IMR-90 (cell line): ENCODE results near the gene CCDC51. TPM values are rescaled to one million over a fixed set of nuclear protein-coding genes. Genes with fewer than 3 reads are reported as not detected.

Experiments
- ATAC-seq: fragments of 200-7000 bp; cut with Tn5 transposase; 2 replicates; pipeline ENCODE4 v1.9.1; 2020; ENCODE audit warnings: low read depth, mild to moderate bottlenecking, moderate library complexity
- BruUV-seq: library from RNA; stranded (reverse); fragments of 400-500 nt; replicated peaks from 2 replicates; lab custom pipeline; 2021; lab: Mats Ljungman, UMichigan
- CTCF ChIA-PET: fragments of 300-600 bp; formaldehyde crosslinking; extraction: SDS; loops from one replicate; lab custom pipeline; 2021; ENCODE audit warnings: antibody characterized with exemption; lab: Yijun Ruan, JAX
- POLR2A ChIA-PET: fragments of 300-600 bp; sonication (Branson Sonifier 250); formaldehyde crosslinking; loops from one replicate; lab custom pipeline; 2022; ENCODE audit warnings: antibody characterized with exemption; ENCODE audit not compliant: unreplicated experiment; lab: Charles Lee
- DNase-seq: peaks from one replicate; pipeline ENCODE4 v3.0.0; 2013
- H2AFZ ChIP-seq: replicated peaks from 2 replicates; pipeline ENCODE3; 2013; ENCODE audit warnings: low read length, mild to moderate bottlenecking; ENCODE audit not compliant: poor library complexity
- H2AK5ac ChIP-seq: 2 replicates; pipeline ENCODE4 v1.6.1; 2013; ENCODE audit warnings: low read depth, low read length, inconsistent platforms
- H2AK9ac ChIP-seq: replicated peaks from 2 replicates; pipeline ENCODE3; 2013; ENCODE audit warnings: mild to moderate bottlenecking, low read depth, low read length, moderate library complexity; ENCODE audit not compliant: poor library complexity
- H2BK120ac ChIP-seq: 2 replicates; pipeline ENCODE4 v1.6.1; 2013; ENCODE audit warnings: low read depth, low read length, inconsistent platforms
- H2BK15ac ChIP-seq: 3 replicates; pipeline ENCODE4 v1.6.1; 2013; ENCODE audit warnings: low read depth, low read length, inconsistent platforms
- H2BK20ac ChIP-seq: 2 replicates; pipeline ENCODE4 v1.6.1; 2013; ENCODE audit warnings: low read depth, mild to moderate bottlenecking, inconsistent platforms, low read length, moderate library complexity
- H2BK5ac ChIP-seq: 2 replicates; pipeline ENCODE4 v1.6.1; 2013; ENCODE audit warnings: mild to moderate bottlenecking, low read depth, low read length, inconsistent platforms; ENCODE audit not compliant: poor library complexity, severe bottlenecking
- H3K14ac ChIP-seq: replicated peaks from 2 replicates; pipeline ENCODE4 v1.6.1; 2013; ENCODE audit warnings: low read depth, low read length, inconsistent platforms
- H3K18ac ChIP-seq: 2 replicates; pipeline ENCODE4 v1.6.1; 2013; ENCODE audit warnings: low read depth, low read length, control low read depth
- H3K23ac ChIP-seq: 2 replicates; pipeline ENCODE4 v1.6.1; 2013; ENCODE audit warnings: low read depth, low read length, inconsistent platforms
- H3K27ac ChIP-seq: 2 replicates; pipeline ENCODE4 v1.5.1; 2013; ENCODE audit warnings: mild to moderate bottlenecking, control low read depth, low read length; ENCODE audit not compliant: insufficient read depth
- H3K27me3 ChIP-seq: 2 replicates; pipeline ENCODE4 v1.6.1; 2013; ENCODE audit warnings: low read length; ENCODE audit not compliant: control insufficient read depth, insufficient read depth
- H3K36me3 ChIP-seq: 2 replicates; pipeline ENCODE4 v1.6.1; 2013; ENCODE audit warnings: low read length, mixed read lengths; ENCODE audit not compliant: control insufficient read depth, insufficient read depth
- H3K4ac ChIP-seq: 2 replicates; pipeline ENCODE4 v1.6.1; 2013; ENCODE audit warnings: low read depth, low read length, inconsistent platforms
- H3K4me1 ChIP-seq: 2 replicates; pipeline ENCODE4 v1.6.1; 2013; ENCODE audit warnings: low read length, mixed read lengths; ENCODE audit not compliant: control insufficient read depth, insufficient read depth
- H3K4me2 ChIP-seq: 2 replicates; pipeline ENCODE4 v1.6.1; 2013; ENCODE audit warnings: low read depth, mild to moderate bottlenecking, control low read depth, low read length, moderate library complexity
- H3K4me3 ChIP-seq: 2 replicates; pipeline ENCODE4 v1.5.1; 2013; ENCODE audit warnings: low read depth, mild to moderate bottlenecking, control low read depth, low read length, moderate library complexity; ENCODE audit not compliant: insufficient read depth
- H3K56ac ChIP-seq: 2 replicates; pipeline ENCODE4 v1.6.1; 2013; ENCODE audit warnings: low read length, inconsistent platforms; ENCODE audit not compliant: insufficient read depth; ENCODE audit errors: extremely low read depth
- H3K79me1 ChIP-seq, 2 experiments: 2 replicates each; pipeline ENCODE4 v1.6.1; 2013; ENCODE audit warnings: low read length in 2 of 2, inconsistent platforms in 1 of 2, low read depth in 1 of 2
- H3K9ac ChIP-seq: 2 replicates; pipeline ENCODE4 v1.6.1; 2013; ENCODE audit warnings: low read depth, low read length, control low read depth
- H3K9me1 ChIP-seq: 2 replicates; pipeline ENCODE4 v1.6.1; 2013; ENCODE audit warnings: low read length, inconsistent platforms; ENCODE audit not compliant: insufficient read depth
- H3K9me3 ChIP-seq: 2 replicates; pipeline ENCODE4 v1.6.1; 2013; ENCODE audit warnings: low read length; ENCODE audit not compliant: control insufficient read depth, insufficient read depth
- H4K20me1 ChIP-seq: 2 replicates; pipeline ENCODE4 v1.6.1; 2013; ENCODE audit warnings: low read length, inconsistent platforms; ENCODE audit not compliant: insufficient read depth
- H4K5ac ChIP-seq: 2 replicates; pipeline ENCODE4 v1.6.1; 2013; ENCODE audit warnings: mild to moderate bottlenecking, low read depth, low read length, control low read depth
- H4K8ac ChIP-seq, 2 experiments: 2 replicates each; pipeline ENCODE4 v1.6.1; 2013; ENCODE audit warnings: low read depth in 2 of 2, low read length in 2 of 2, control low read depth in 1 of 2, inconsistent platforms in 1 of 2
- H4K91ac ChIP-seq: 2 replicates; pipeline ENCODE4 v1.6.1; 2013; ENCODE audit warnings: low read depth, low read length, inconsistent platforms; ENCODE audit not compliant: insufficient read depth
- BHLHE40 ChIP-seq: fragments of 150-350 bp; IDR thresholded peaks from 2 replicates; pipeline ENCODE4 v1.6.1; 2016; ENCODE audit warnings: mild to moderate bottlenecking, low read depth, low read length
- CEBPB ChIP-seq: IDR thresholded peaks from 2 replicates; pipeline ENCODE4 v1.6.1; 2012; ENCODE audit warnings: low read depth, low read length, improper control_type of control experiment
- CHD1 ChIP-seq: IDR thresholded peaks from 2 replicates; pipeline ENCODE4 v1.6.1; 2012; ENCODE audit warnings: low read depth, low read length, improper control_type of control experiment
- CTCF ChIP-seq: conservative IDR thresholded peaks from 2 replicates; pipeline ENCODE4 v1.5.1; 2012; ENCODE audit warnings: mild to moderate bottlenecking, low read depth, low read length, improper control_type of control experiment
- ELK1 ChIP-seq: fragments of 150-350 bp; IDR thresholded peaks from 2 replicates; pipeline ENCODE4 v1.6.1; 2016; ENCODE audit warnings: low read depth, mild to moderate bottlenecking, low read length, moderate library complexity, borderline replicate concordance
- MAFK ChIP-seq: IDR thresholded peaks from 2 replicates; pipeline ENCODE4 v1.6.1; 2012; ENCODE audit warnings: low read depth, low read length, improper control_type of control experiment
- MAZ ChIP-seq: IDR thresholded peaks from 2 replicates; pipeline ENCODE4 v1.6.1; 2012; ENCODE audit warnings: low read depth, mild to moderate bottlenecking, low read length, improper control_type of control experiment, moderate library complexity, borderline replicate concordance
- MXI1 ChIP-seq: IDR thresholded peaks from 2 replicates; pipeline ENCODE4 v1.6.1; 2012; ENCODE audit warnings: low read depth, mild to moderate bottlenecking, low read length, moderate library complexity, borderline replicate concordance
- NFE2L2 ChIP-seq: fragments of 150-350 bp; IDR thresholded peaks from 2 replicates; pipeline ENCODE4 v1.6.1; 2016; ENCODE audit warnings: low read depth, mild to moderate bottlenecking, low read length
- POLR2A ChIP-seq: IDR thresholded peaks from 2 replicates; pipeline ENCODE4 v1.6.1; 2012; ENCODE audit warnings: mild to moderate bottlenecking, low read depth, low read length
- RAD21 ChIP-seq: IDR thresholded peaks from 2 replicates; pipeline ENCODE4 v1.6.1; 2012; ENCODE audit warnings: low read length, improper control_type of control experiment
- RCOR1 ChIP-seq: IDR thresholded peaks from 2 replicates; pipeline ENCODE4 v1.6.1; 2012; ENCODE audit warnings: mild to moderate bottlenecking, low read length, improper control_type of control experiment; ENCODE audit not compliant: insufficient replicate concordance
- RFX5 ChIP-seq: IDR thresholded peaks from 2 replicates; pipeline ENCODE4 v1.8.0; 2012; ENCODE audit warnings: low read depth, mild to moderate bottlenecking, low read length, moderate library complexity
- SMC3 ChIP-seq: fragments of 150-350 bp; IDR thresholded peaks from 2 replicates; pipeline ENCODE4 v1.6.1; 2016; ENCODE audit warnings: low read depth, mild to moderate bottlenecking, antibody characterized with exemption, low read length, moderate library complexity
- USF2 ChIP-seq: fragments of 150-350 bp; IDR thresholded peaks from 2 replicates; pipeline ENCODE4 v1.6.1; 2017; ENCODE audit warnings: mild to moderate bottlenecking, antibody characterized with exemption, low read length, low read depth
- WGBS, 2 experiments: methylation state at CpG; one replicate each; pipeline versions ENCODE4 v1.1.5 to v1.1.7; 2013; ENCODE audit warnings: missing lambda C conversion rate in 2 of 2; ENCODE audit not compliant: insufficient read length in 1 of 2; ENCODE audit errors: extremely low coverage in 2 of 2; 5-methylcytosine and 5-hydroxymethylcytosine counted together
- dilution Hi-C: fragments of 300-500 bp; cut with HindIII; formaldehyde crosslinking; loops from one replicate; pipeline ENCODE4 v1.14.3; 2018; ENCODE audit warnings: low sequenced_read_pairs; ENCODE audit not compliant: unreplicated experiment
- in situ Hi-C: fragments of 300-500 bp; cut with MboI; formaldehyde crosslinking; loops from 3 replicates; pipeline ENCODE4 v1.14.3; 2019; ENCODE audit warnings: low sequenced_read_pairs, inconsistent platforms, mixed read lengths
- intact Hi-C: fragments of 100-400 bp; cut with micrococcal nuclease; formaldehyde crosslinking; loops from 2 replicates; pipeline ENCODE4 v1.10.0; 2022
- polyA plus RNA-seq, 3 experiments: library from polyadenylated mRNA; depleted of rRNA; stranded (reverse); fragments of >200 nt; gene quantifications; 2 replicates each; pipeline ENCODE4 v1.2.3, GENCODE V29; 2012; ENCODE audit warnings: low replicate concordance in 1 of 3
- total RNA-seq: library from RNA; depleted of rRNA; stranded (reverse); fragments of >200 nt; gene quantifications from 2 replicates; pipeline ENCODE4 v1.2.3, GENCODE V29; 2012

CCDC51 gene
- total and polyA plus RNA-seq, 2 of the 4 experiments (the other 2 are of a cell fraction), result 11.0 to 16.1 TPM

GRCh38 chr3:48409291-48410201 is 30.4 kb downstream of the CCDC51 start:
- Histone ChIP-seq H2BK20ac (no peak overlapping the region), H4K91ac (no peak overlapping the region), H4K5ac (no peak overlapping the region), H2AK5ac (no peak overlapping the region), H3K27ac (no peak overlapping the region), H2BK5ac (no peak overlapping the region), H3K4ac (no peak overlapping the region), H3K4me3 (no peak overlapping the region), H3K18ac (no peak overlapping the region), H2BK15ac (no peak overlapping the region), H3K9me1 (no peaks in the 10 kb centered on the region), H2AFZ (no peak overlapping the region), H3K9me3 (no peaks in the 10 kb centered on the region), H4K8ac (no peak overlapping the region), H2AK9ac (peak overlapping the region; percentile 16), H3K79me1 (no peaks in the 10 kb centered on the region), H2BK120ac (no peak overlapping the region), H3K23ac (no peak overlapping the region), H3K4me2 (no peak overlapping the region), H3K14ac (no peak overlapping the region), H4K20me1 (no peaks in the 10 kb centered on the region; the same call in 1 of the 2 replicates), H3K36me3 (peaks cover 79% of the 10 kb centered on the region), H3K4me1 (no peaks in the 10 kb centered on the region), H3K9ac (no peak overlapping the region), H3K56ac (no peak overlapping the region), H3K27me3 (no peaks in the 10 kb centered on the region)
- DNase-seq (no peak), ATAC-seq (no peak)
- intact Hi-C loops, result no loop called here
- in situ Hi-C loops, result no loop called here
- POLR2A ChIA-PET, result no interaction called here
- 97% methylated on average over 14 of the region's 31 CpGs; no CpG with 5 or more reads in 1 of the 2 experiments for WGBS, 2 experiments
- CTCF ChIA-PET, result no interaction called here
- dilution Hi-C loops, result no loop called here
- BruUV-seq, result no TSS peak
- TF ChIP-seq MXI1, result no peak
- TF ChIP-seq CEBPB, result no peak
- TF ChIP-seq RAD21, result no peak
- TF ChIP-seq RFX5, result no peak
- no peak for TF ChIP-seq NFE2L2
- TF ChIP-seq CHD1, result no peak
- no peak for TF ChIP-seq BHLHE40
- TF ChIP-seq ELK1, result no peak
- no peak for TF ChIP-seq MAFK
- no peak for TF ChIP-seq MAZ
- TF ChIP-seq USF2, result no peak
- TF ChIP-seq CTCF, result no peak
- no peak for TF ChIP-seq POLR2A
- no peak for TF ChIP-seq RCOR1
- TF ChIP-seq SMC3, result no peak
